WTC11 (cell line): ENCODE data around the gene MLXIP. TPM values are rescaled to one million over a fixed set of nuclear protein-coding genes. Genes with fewer than 3 reads are reported as not detected.

ENCODE experiments used
- ATAC-seq: fragments of 200-7000 bp; cut with Tn5 transposase; 2 replicates; pipeline ENCODE4 v1.10.0; 2021; ENCODE audit warnings: mild to moderate bottlenecking, moderate library complexity
- CTCF ChIA-PET: fragments of 300-600 bp; sonication (Branson Sonifier 250); formaldehyde crosslinking; loops from one replicate; lab custom pipeline; 2021; ENCODE audit warnings: antibody characterized with exemption; lab: Charles Lee
- POLR2A ChIA-PET: fragments of 350-600 bp; sonication (Branson Sonifier 250); formaldehyde crosslinking; loops from one replicate; lab custom pipeline; 2021; ENCODE audit warnings: antibody characterized with exemption; lab: Charles Lee
- DNase-seq: peaks from one replicate; pipeline ENCODE4 v3.0.0; 2021; ENCODE audit warnings: low spot score
- H3K27ac Mint-ChIP-seq: 2 replicates; pipeline ENCODE4 v1.8.0; 2021; ENCODE audit warnings: mixed read lengths
- H3K27me3 Mint-ChIP-seq: 2 replicates; pipeline ENCODE4 v1.8.0; 2021; ENCODE audit warnings: low read depth, mild to moderate bottlenecking, moderate library complexity, mixed read lengths
- H3K36me3 Mint-ChIP-seq: 2 replicates; pipeline ENCODE4 v1.8.0; 2021; ENCODE audit warnings: mixed read lengths
- H3K4me1 Mint-ChIP-seq: 2 replicates; pipeline ENCODE4 v1.8.0; 2022; ENCODE audit warnings: mixed read lengths
- H3K4me3 Mint-ChIP-seq: 2 replicates; pipeline ENCODE4 v1.8.0; 2021; ENCODE audit warnings: mild to moderate bottlenecking, moderate library complexity, mixed read lengths
- H3K9me3 Mint-ChIP-seq: 2 replicates; pipeline ENCODE4 v1.8.0; 2021; ENCODE audit warnings: mixed read lengths
- ATF6 ChIP-seq: sonication (generic); formaldehyde crosslinking; IDR thresholded peaks from 2 replicates; pipeline ENCODE4 v1.8.1; 2023; ENCODE audit warnings: mild to moderate bottlenecking, missing genetic modification reagents
- CREM ChIP-seq: sonication (generic); formaldehyde crosslinking; IDR thresholded peaks from 2 replicates; pipeline ENCODE4 v1.8.1; 2022; ENCODE audit warnings: mild to moderate bottlenecking, missing genetic modification reagents, moderate library complexity
- ELF4 ChIP-seq: sonication (generic); formaldehyde crosslinking; IDR thresholded peaks from 2 replicates; pipeline ENCODE4 v1.8.1; 2022; ENCODE audit warnings: low read depth, mild to moderate bottlenecking, moderate library complexity, missing genetic modification reagents
- ESRRA ChIP-seq: sonication (generic); formaldehyde crosslinking; IDR thresholded peaks from 2 replicates; pipeline ENCODE4 v1.8.1; 2022; ENCODE audit warnings: mild to moderate bottlenecking, missing genetic modification reagents, borderline replicate concordance
- FOXJ3 ChIP-seq: sonication (generic); formaldehyde crosslinking; IDR thresholded peaks from 2 replicates; pipeline ENCODE4 v1.9.0; 2021; ENCODE audit warnings: missing genetic modification reagents, mild to moderate bottlenecking, borderline replicate concordance
- FOXP4 ChIP-seq: sonication (generic); formaldehyde crosslinking; IDR thresholded peaks from 2 replicates; pipeline ENCODE4 v1.8.0; 2022; ENCODE audit warnings: mild to moderate bottlenecking, missing genetic modification reagents
- KAT7 ChIP-seq: sonication (generic); formaldehyde crosslinking; IDR thresholded peaks from 2 replicates; pipeline ENCODE4 v1.8.1; 2023; ENCODE audit warnings: missing genetic modification reagents, mild to moderate bottlenecking, borderline replicate concordance
- MAX ChIP-seq: sonication (generic); formaldehyde crosslinking; IDR thresholded peaks from 2 replicates; pipeline ENCODE4 v1.8.0; 2022; ENCODE audit warnings: mild to moderate bottlenecking, missing genetic modification reagents
- MLX ChIP-seq: sonication (generic); formaldehyde crosslinking; IDR thresholded peaks from 2 replicates; pipeline ENCODE4 v1.8.1; 2023; ENCODE audit warnings: mild to moderate bottlenecking, missing genetic modification reagents, moderate library complexity
- NFATC4 ChIP-seq: fragments of 250-450 bp; sonication (Bioruptor Pico); IDR thresholded peaks from 2 replicates; pipeline ENCODE4 v1.9.0; 2021; ENCODE audit warnings: mild to moderate bottlenecking
- OVOL2 ChIP-seq: fragments of 250-450 bp; sonication (Bioruptor Pico); IDR thresholded peaks from 2 replicates; pipeline ENCODE4 v1.9.0; 2021; ENCODE audit warnings: mild to moderate bottlenecking, borderline replicate concordance
- RORB ChIP-seq: fragments of 250-450 bp; sonication (Bioruptor Pico); IDR thresholded peaks from 2 replicates; pipeline ENCODE4 v1.9.0; 2021; ENCODE audit warnings: mild to moderate bottlenecking
- SOX15 ChIP-seq: fragments of 250-450 bp; sonication (Bioruptor Pico); IDR thresholded peaks from 2 replicates; pipeline ENCODE4 v1.9.0; 2021; ENCODE audit warnings: mild to moderate bottlenecking
- SP1 ChIP-seq: sonication (generic); formaldehyde crosslinking; conservative IDR thresholded peaks from 2 replicates; pipeline ENCODE4 v1.8.1; 2022; ENCODE audit warnings: missing genetic modification reagents
- USF2 ChIP-seq: sonication (generic); formaldehyde crosslinking; IDR thresholded peaks from 2 replicates; pipeline ENCODE4 v1.8.1; 2023; ENCODE audit warnings: mild to moderate bottlenecking, missing genetic modification reagents, moderate library complexity
- ZBTB21 ChIP-seq: sonication (generic); formaldehyde crosslinking; IDR thresholded peaks from 2 replicates; pipeline ENCODE4 v1.8.1; 2023; ENCODE audit warnings: mild to moderate bottlenecking, missing genetic modification reagents, borderline replicate concordance
- ZBTB43 ChIP-seq: sonication (generic); formaldehyde crosslinking; IDR thresholded peaks from 2 replicates; pipeline ENCODE4 v1.8.1; 2023; ENCODE audit warnings: mild to moderate bottlenecking, missing genetic modification reagents
- ZNF138 ChIP-seq: sonication (generic); formaldehyde crosslinking; conservative IDR thresholded peaks from 2 replicates; pipeline ENCODE4 v1.8.1; 2022; ENCODE audit warnings: mild to moderate bottlenecking, moderate library complexity, missing genetic modification reagents
- ZNF219 ChIP-seq: sonication (generic); formaldehyde crosslinking; IDR thresholded peaks from 2 replicates; pipeline ENCODE4 v1.8.0; 2023; ENCODE audit warnings: missing genetic modification reagents, mild to moderate bottlenecking, borderline replicate concordance
- ZNF281 ChIP-seq: sonication (generic); formaldehyde crosslinking; IDR thresholded peaks from 2 replicates; pipeline ENCODE4 v1.8.0; 2023; ENCODE audit warnings: mild to moderate bottlenecking, missing genetic modification reagents
- ZNF671 ChIP-seq: fragments of 250-450 bp; sonication (Bioruptor Pico); IDR thresholded peaks from 2 replicates; pipeline ENCODE4 v1.8.0; 2021; ENCODE audit warnings: mild to moderate bottlenecking
- total RNA-seq: library from RNA; stranded (reverse); gene quantifications from 3 replicates; pipeline ENCODE4 v1.2.3, GENCODE V29; 2021

MLXIP gene
- total RNA-seq, 1 experiment from 2014 or later = 49.4 TPM

GRCh38 chr12:122028905-122029560, 49.5 kb upstream of the MLXIP start (continued):
- TF ChIP-seq ZNF138 (CRISPR knock-in tag) (no peak), USF2 (CRISPR knock-in tag) (no peak), MLX (CRISPR knock-in tag) (no peak), ZNF671 (CRISPR knock-in tag) (no peak)

- Mint-ChIP-seq H3K4me1 (peaks cover 27% of the 10 kb centered on the region), H3K36me3 (no peaks in the 10 kb centered on the region), H3K27ac (peak overlapping the region; percentile 89; the same call in 1 of the 2 replicates), H3K9me3 (no peaks in the 10 kb centered on the region), H3K27me3 (no peaks in the 10 kb centered on the region), H3K4me3 (no peak overlapping the region)
- ATAC-seq (no peak), DNase-seq (no peak)
- ChIA-PET CTCF (interaction anchor here (4.2 kb wide), 1 partner anchor 112 kb away, joined by 25 read pairs; the partner anchor contains the start of gene CFAP251), POLR2A (no interaction called here)
- TF ChIP-seq MAX (CRISPR knock-in tag) (no peak), ESRRA (CRISPR knock-in tag) (no peak), KAT7 (CRISPR knock-in tag) (no peak), FOXP4 (CRISPR knock-in tag) (no peak), ZBTB21 (CRISPR knock-in tag) (no peak), ZNF281 (CRISPR knock-in tag) (no peak), RORB (CRISPR knock-in tag) (no peak), OVOL2 (no peak), NFATC4 (CRISPR knock-in tag) (no peak), FOXJ3 (CRISPR knock-in tag) (no peak), MLX (CRISPR knock-in tag) (no peak), CREM (CRISPR knock-in tag) (no peak), ELF4 (CRISPR knock-in tag) (no peak), ZNF671 (CRISPR knock-in tag) (no peak), SP1 (no peak), ZNF219 (CRISPR knock-in tag) (no peak), ZBTB43 (CRISPR knock-in tag) (no peak), ATF6 (CRISPR knock-in tag) (no peak), SOX15 (no peak)
Observed at GRCh38 chr12:122029620-122030423, 48.7 kb upstream of the MLXIP start.
